Testis (tissue), 2 donors: ENCODE results near the gene KCNK7.

Experiments
- POLR2A ChIP-seq: fragments of 450-650 bp; IDR thresholded peaks from one replicate; pipeline ENCODE4 v1.6.1; 2017; ENCODE audit warnings: antibody characterized with exemption, mild to moderate bottlenecking, moderate library complexity
- TF ChIP-seq, protein P1 (sequence below), 3 experiments: fragments of 450-650 bp in 2 of 3; fragments of 200-600 bp in 1 of 3; sonication (generic) in 1 of 3; IDR thresholded peaks; one replicate each; pipeline ENCODE4 v1.5.1; 2016 to 2019; ENCODE audit warnings: antibody characterized with exemption in 3 of 3, mild to moderate bottlenecking in 2 of 3, moderate library complexity in 1 of 3

DNA sequence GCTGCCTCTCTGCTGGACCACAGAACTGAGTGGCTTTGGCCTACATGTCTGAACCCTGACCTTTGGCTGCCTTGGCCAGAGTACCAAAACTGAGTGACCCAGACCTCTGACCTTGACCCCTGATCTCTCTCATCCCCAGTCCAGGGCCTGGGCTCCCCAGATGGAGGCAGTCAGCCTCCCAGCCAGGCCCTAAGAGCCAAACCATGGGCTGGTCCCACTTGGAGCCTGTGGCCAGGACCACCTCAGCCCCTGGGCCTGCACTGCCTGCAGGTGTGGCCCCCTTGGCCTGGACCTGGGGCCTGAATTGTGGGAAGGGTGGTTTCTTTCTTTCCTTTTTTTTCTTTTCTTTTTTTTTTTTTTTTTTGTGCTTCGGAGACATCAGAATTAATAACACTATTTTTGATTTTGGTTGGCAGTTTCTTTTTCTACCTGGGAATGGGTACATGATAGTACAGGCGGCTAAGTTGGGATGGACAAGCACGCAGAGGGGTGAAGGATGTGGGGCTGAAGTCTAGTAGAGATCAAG is 41.5 kb upstream of the KCNK7 start:
- TF ChIP-seq, protein P1, sequence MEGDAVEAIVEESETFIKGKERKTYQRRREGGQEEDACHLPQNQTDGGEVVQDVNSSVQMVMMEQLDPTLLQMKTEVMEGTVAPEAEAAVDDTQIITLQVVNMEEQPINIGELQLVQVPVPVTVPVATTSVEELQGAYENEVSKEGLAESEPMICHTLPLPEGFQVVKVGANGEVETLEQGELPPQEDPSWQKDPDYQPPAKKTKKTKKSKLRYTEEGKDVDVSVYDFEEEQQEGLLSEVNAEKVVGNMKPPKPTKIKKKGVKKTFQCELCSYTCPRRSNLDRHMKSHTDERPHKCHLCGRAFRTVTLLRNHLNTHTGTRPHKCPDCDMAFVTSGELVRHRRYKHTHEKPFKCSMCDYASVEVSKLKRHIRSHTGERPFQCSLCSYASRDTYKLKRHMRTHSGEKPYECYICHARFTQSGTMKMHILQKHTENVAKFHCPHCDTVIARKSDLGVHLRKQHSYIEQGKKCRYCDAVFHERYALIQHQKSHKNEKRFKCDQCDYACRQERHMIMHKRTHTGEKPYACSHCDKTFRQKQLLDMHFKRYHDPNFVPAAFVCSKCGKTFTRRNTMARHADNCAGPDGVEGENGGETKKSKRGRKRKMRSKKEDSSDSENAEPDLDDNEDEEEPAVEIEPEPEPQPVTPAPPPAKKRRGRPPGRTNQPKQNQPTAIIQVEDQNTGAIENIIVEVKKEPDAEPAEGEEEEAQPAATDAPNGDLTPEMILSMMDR (IDR thresholded peaks at IDR 0.05) = no peak
- TF ChIP-seq POLR2A = no peak
